ENCODE data around the gene KRTAP4-9.
"Not testable (repeated sequence)": the region's sequence is repeated elsewhere in the genome, so short reads cannot be mapped to it uniquely, and the experiment has no call there.

The KRTAP4-9 gene

DNA sequence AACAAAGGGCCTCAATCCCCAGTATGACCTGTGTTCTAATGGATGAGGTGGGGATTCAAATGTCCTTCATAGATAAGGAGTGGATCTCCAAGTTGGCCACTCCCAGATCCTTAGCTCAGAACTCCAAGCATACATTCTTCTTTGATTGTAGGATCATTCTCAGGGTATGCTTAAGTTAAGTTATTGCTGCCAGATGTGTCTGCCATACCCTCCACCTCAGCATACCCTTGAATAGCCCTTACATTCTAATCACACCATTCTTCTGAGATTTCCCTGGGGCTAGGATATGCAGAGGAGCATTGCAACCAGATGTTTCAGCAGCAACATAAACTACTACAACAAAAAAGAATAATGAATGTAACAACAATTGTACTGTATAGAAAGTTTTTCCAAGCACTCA, 37.9 kb upstream of the KRTAP4-9 start:
- Histone ChIP-seq H3K4me3 (ENCODE audit: extremely low read depth, insufficient read depth, low read length, poor library complexity, severe bottlenecking) (no peak overlapping the region), H3K4me1 (ENCODE audit: control insufficient read depth, insufficient read depth, low read length, poor library complexity, severe bottlenecking) (no peaks in the 10 kb centered on the region)

DNA sequence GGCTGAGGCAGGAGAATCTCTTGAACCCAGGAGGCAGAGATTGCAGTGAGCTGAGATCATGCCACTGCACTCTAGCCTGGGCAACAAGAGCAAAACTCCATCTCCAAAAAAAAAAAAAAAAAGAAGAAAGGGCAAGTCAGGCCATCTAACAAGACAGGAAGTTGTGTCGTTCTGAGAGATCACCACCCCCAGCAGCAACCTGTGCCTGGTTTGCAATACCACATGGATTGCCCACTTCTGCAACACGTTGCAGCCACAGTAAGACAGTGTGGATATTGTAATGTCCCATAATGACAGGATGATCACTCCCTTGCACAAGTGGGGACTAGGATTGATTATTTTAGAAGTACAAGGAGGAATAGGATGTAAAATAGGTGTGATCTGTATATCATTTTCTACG, 36.2 kb upstream of the KRTAP4-9 start:
- 90 to 100% methylated on average over 2 of the region's 3 CpGs for WGBS, 2 experiments (ENCODE audit: insufficient coverage in 2 of 2)
- H3K4me1 ChIP-seq (ENCODE audit: control insufficient read depth, insufficient read depth, low read length, poor library complexity, severe bottlenecking) = no peaks in the 10 kb centered on the region
- H3K27ac ChIP-seq (ENCODE audit: low read depth, low read length, severe bottlenecking) = no peak overlapping the region
- no peaks in the 10 kb centered on the region for H3K36me3 ChIP-seq (ENCODE audit: control insufficient read depth, insufficient read depth, low read length)
- no peak overlapping the region for H3K4me3 ChIP-seq (ENCODE audit: extremely low read depth, insufficient read depth, low read length, poor library complexity, severe bottlenecking)
- no peaks in the 10 kb centered on the region for H3K9me3 ChIP-seq (ENCODE audit: control insufficient read depth, low read length)

More for the DNA sequence above, 37.9 kb upstream of the KRTAP4-9 start:
- Histone ChIP-seq H3K27ac (ENCODE audit: low read depth, low read length, severe bottlenecking) (no peak overlapping the region), H3K36me3 (ENCODE audit: control insufficient read depth, insufficient read depth, low read length) (no peaks in the 10 kb centered on the region), H3K9me3 (ENCODE audit: control insufficient read depth, low read length) (no peaks in the 10 kb centered on the region)

DNA sequence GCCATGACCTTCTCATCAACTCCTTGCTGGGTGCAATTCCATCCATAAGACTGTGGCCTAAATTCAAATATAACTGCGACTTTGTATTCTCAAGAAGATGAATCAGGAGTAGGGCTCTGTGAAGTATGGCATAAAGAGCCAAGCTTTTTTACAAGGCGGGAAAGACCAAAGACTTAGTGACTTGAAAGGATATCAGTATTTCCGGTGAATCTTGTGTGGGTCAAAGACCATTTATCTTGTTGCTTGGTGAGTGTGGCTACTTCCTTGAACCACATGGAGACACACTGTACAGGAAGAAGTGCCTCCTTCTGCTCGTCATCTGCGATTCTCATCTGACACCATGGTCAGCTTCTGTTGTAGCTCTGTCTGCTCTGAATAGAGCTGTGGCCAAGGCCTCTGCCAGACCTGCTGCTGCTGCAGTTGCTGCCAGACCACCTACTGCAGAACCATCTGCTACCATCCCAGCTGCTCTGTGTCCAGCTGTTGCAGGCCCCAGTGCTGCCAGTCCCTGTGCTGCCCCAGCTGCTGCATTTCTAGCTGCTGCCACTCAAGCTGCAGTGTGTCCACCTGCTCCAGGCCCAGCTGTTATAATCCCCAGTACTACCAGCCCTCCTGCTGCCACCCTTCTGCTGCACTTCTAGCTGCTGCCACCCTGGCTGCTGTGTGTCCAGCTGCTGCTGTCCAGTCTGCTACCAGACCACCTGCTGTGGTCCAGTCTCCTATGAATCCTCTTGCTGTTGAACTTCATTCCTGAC, 33.4 kb upstream of the KRTAP4-9 start:
- no peak overlapping the region for H3K4me3 ChIP-seq (ENCODE audit: extremely low read depth, insufficient read depth, low read length, poor library complexity, severe bottlenecking)
- no peaks in the 10 kb centered on the region for H3K36me3 ChIP-seq (ENCODE audit: control insufficient read depth, insufficient read depth, low read length)
- H3K4me1 ChIP-seq (ENCODE audit: control insufficient read depth, insufficient read depth, low read length, poor library complexity, severe bottlenecking) = no peaks in the 10 kb centered on the region
- H3K27ac ChIP-seq (ENCODE audit: low read depth, low read length, severe bottlenecking) = no peak overlapping the region
- H3K9me3 ChIP-seq (ENCODE audit: control insufficient read depth, low read length) = no peaks in the 10 kb centered on the region
- WGBS, 2 experiments (ENCODE audit: insufficient coverage in 2 of 2) = 90 to 100% methylated on average over 3 to 5 of the region's 5 CpGs

DNA sequence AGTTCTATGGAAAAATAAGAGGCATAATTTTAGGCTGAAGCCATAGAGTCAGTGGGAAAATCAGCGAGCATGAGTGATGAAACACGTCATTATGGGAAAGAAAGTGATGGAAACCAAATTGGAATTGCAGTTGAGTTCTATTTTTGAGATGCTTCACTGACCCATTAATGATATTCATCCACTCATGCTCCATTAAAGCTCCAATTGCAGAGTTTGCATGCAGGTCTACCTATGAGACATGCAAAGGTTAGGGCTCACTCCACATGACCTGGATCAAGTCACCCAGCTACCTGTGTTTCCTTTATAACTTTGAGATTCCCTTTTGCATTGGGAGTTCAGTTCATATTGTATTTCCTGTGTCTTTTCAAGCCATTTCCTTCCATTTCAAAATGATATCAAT, 31.5 kb upstream of the KRTAP4-9 start:
- 94 to 100% methylated on average over 1 to 2 of the region's 2 CpGs for WGBS, 2 experiments (ENCODE audit: insufficient coverage in 2 of 2)
- Histone ChIP-seq H3K36me3 (ENCODE audit: control insufficient read depth, insufficient read depth, low read length) (no peaks in the 10 kb centered on the region), H3K27ac (ENCODE audit: low read depth, low read length, severe bottlenecking) (no peak overlapping the region), H3K4me1 (ENCODE audit: control insufficient read depth, insufficient read depth, low read length, poor library complexity, severe bottlenecking) (no peaks in the 10 kb centered on the region), H3K9me3 (ENCODE audit: control insufficient read depth, low read length) (no peaks in the 10 kb centered on the region), H3K4me3 (ENCODE audit: extremely low read depth, insufficient read depth, low read length, poor library complexity, severe bottlenecking) (no peak overlapping the region)

DNA sequence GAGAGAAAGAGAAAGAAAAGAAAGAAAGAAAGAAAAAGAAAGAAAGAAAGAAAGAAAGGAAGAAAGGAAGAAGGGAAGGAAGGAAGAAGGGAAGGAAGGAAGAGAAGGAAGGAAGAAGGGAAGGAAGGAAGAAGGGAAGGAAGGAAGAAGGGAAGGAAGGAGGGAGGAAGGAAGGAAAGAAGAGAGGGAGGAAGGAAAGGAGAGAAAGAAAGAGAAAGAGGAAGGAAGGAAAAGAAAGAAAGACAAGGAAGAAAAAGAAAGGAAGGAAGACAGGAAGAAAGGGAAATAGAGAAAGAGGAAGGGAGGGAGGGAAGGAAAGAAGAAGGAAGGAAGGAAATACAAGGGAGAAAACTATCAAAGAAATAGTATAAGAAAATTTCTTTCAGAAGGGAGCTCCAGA, 28.4 kb upstream of the KRTAP4-9 start:
- Histone ChIP-seq H3K4me1 (ENCODE audit: control insufficient read depth, insufficient read depth, low read length, poor library complexity, severe bottlenecking) (no peaks in the 10 kb centered on the region), H3K27ac (ENCODE audit: low read depth, low read length, severe bottlenecking) (no peak overlapping the region), H3K4me3 (ENCODE audit: extremely low read depth, insufficient read depth, low read length, poor library complexity, severe bottlenecking) (no peak overlapping the region), H3K9me3 (ENCODE audit: control insufficient read depth, low read length) (no peaks in the 10 kb centered on the region), H3K36me3 (ENCODE audit: control insufficient read depth, insufficient read depth, low read length) (no peaks in the 10 kb centered on the region)

DNA sequence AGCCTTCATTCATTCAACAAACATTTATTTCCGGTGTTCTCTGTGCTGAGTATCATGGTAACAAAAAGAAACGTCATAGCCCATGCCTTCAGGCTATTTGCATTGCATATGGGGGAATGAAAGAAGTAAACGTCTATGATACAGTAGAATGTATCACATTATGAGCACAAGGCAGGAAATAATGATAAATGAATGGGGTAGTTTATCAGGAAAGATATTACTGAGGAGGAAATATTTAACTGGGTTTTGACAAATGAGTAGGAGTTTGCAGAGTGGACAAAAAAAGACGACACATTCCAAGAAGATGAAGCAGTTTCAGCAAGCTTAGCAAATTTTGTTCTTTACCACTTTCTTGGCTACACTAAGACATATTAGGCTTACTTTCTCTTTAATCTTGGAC, 22.6 kb upstream of the KRTAP4-9 start:
- no peak overlapping the region for H3K4me3 ChIP-seq (ENCODE audit: extremely low read depth, insufficient read depth, low read length, poor library complexity, severe bottlenecking)
- H3K9me3 ChIP-seq (ENCODE audit: control insufficient read depth, low read length) = no peaks in the 10 kb centered on the region
- WGBS, 2 experiments (ENCODE audit: insufficient coverage in 2 of 2) = 78 to 88% methylated on average over 2 of the region's 4 CpGs
- peaks cover 5% of the 10 kb centered on the region for H3K4me1 ChIP-seq (ENCODE audit: control insufficient read depth, insufficient read depth, low read length, poor library complexity, severe bottlenecking)
- H3K27ac ChIP-seq (ENCODE audit: low read depth, low read length, severe bottlenecking) = no peak overlapping the region
- no peaks in the 10 kb centered on the region for H3K36me3 ChIP-seq (ENCODE audit: control insufficient read depth, insufficient read depth, low read length)

DNA sequence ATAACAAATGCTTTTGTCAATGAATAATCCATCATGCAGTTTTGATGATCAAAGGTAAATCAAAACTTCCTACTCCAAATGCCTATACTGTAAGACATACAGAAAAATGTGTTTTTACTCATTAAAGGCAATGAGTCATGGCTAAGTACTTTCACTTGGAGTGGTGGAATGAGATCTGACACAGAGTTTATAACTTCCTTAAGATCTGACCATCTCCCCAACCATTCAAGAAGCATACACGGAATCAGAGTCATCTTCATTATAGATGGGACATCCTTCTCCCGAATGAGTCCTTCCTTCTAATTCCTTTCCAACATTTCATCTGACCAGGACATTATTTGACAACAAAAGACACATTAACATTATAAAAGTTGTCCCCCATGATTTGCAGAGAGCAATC, 21.8 kb upstream of the KRTAP4-9 start:
- H3K4me1 ChIP-seq (ENCODE audit: control insufficient read depth, insufficient read depth, low read length, poor library complexity, severe bottlenecking); H3K27ac ChIP-seq (ENCODE audit: low read depth, low read length, severe bottlenecking); H3K4me3 ChIP-seq (ENCODE audit: extremely low read depth, insufficient read depth, low read length, poor library complexity, severe bottlenecking); H3K9me3 ChIP-seq (ENCODE audit: control insufficient read depth, low read length); H3K36me3 ChIP-seq (ENCODE audit: control insufficient read depth, insufficient read depth, low read length): not testable (repeated sequence)
- WGBS, 2 experiments (ENCODE audit: insufficient coverage in 2 of 2) = no CpG with 5 or more reads among the region's 2 CpGs

DNA sequence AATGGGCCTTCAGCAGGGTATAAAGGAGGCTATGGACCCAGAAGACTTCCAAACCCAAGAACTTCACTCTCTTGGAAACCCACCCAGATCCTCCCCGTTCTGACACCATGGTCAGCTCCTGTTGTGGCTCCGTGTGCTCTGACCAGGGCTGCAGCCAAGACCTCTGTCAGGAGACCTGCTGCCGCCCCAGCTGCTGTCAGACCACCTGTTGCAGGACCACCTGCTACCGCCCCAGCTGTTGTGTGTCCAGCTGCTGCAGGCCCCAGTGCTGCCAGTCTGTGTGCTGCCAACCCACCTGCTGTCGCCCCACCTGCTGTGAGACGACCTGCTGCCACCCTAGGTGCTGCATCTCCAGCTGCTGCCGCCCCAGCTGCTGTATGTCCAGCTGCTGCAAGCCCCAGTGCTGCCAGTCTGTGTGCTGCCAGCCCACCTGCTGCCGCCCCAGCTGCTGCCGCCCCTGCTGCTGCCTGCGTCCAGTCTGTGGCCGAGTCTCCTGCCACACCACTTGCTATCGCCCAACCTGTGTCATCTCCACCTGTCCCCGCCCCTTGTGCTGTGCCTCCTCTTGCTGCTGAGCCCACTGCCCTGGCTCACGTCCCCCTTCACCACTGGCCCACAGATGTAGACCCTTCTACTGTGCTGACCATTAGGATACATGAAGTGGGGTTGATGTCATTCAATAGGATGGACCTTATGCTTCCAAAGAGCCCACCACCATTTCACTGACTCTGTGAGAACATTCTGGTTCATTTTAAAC, 20.9 kb upstream of the KRTAP4-9 start, which contains the start of gene KRTAP4-7:
Gene KRTAP4-7, plus strand, starts transcription at position 51 of the 757 bp plus-strand sequence. Its CDS starts 57 bp downstream, at position 108.
- WGBS, 2 experiments (ENCODE audit: insufficient coverage in 2 of 2) = 86 to 89% methylated on average over 7 to 11 of the region's 14 CpGs
- H3K36me3 ChIP-seq (ENCODE audit: control insufficient read depth, insufficient read depth, low read length); H3K9me3 ChIP-seq (ENCODE audit: control insufficient read depth, low read length); H3K4me3 ChIP-seq (ENCODE audit: extremely low read depth, insufficient read depth, low read length, poor library complexity, severe bottlenecking); H3K27ac ChIP-seq (ENCODE audit: low read depth, low read length, severe bottlenecking); H3K4me1 ChIP-seq (ENCODE audit: control insufficient read depth, insufficient read depth, low read length, poor library complexity, severe bottlenecking): not testable (repeated sequence)

DNA sequence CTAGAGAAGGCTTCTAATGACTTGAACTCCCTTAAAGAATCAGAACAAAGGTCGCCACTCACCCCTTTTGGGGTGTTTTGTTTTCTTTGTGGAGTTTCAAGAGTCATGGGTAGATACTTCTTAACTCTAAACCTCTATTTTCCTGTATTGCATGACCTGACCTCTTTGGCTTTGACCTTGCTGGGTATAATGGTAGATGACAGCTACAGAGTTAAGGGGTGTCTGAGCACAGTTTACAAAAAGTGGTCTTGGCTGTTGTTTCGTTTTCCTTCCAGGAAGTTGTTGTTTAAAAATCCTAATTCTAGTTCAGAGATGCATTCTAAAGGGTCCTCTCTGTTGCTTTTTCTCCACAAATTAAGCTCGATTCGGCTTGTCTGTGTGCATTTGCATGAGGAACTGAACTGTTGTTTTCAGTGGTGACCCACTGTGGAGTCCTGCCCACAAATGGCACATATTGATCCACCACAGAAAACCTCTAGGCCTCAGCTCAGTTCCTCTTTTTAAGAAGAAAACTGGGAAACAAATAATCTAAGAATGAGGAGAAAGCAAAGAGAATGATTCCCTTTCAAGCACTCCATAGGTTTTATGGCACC, 16.3 kb upstream of the KRTAP4-9 start:
- not testable (repeated sequence) for H3K36me3 ChIP-seq (ENCODE audit: control insufficient read depth, insufficient read depth, low read length); H3K27ac ChIP-seq (ENCODE audit: low read depth, low read length, severe bottlenecking); H3K4me1 ChIP-seq (ENCODE audit: control insufficient read depth, insufficient read depth, low read length, poor library complexity, severe bottlenecking); H3K9me3 ChIP-seq (ENCODE audit: control insufficient read depth, low read length); H3K4me3 ChIP-seq (ENCODE audit: extremely low read depth, insufficient read depth, low read length, poor library complexity, severe bottlenecking)
- 17% methylated on average over 1 of the region's 4 CpGs; no CpG with 5 or more reads in 1 of the 2 experiments for WGBS, 2 experiments (ENCODE audit: insufficient coverage in 2 of 2)

DNA sequence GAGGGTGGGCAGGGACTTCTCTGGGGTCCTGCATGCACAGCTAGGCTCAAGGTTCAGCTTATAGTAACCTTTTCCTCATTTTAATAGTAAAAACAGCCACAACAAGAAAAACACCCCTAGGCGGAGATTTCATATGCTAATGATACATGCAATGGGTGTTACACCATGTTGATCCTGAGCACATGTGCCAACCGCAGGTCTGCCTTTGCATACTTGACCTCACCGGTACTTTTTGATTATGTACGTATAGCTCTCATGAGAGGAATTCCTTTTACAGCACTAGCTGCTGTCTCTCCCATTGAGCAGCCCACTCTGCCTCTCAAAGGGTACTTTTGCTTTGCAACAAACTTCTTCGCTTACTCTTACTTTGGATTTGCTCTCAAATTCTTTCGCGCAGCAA, 9.1 kb upstream of the KRTAP4-9 start:
- H3K9me3 ChIP-seq (ENCODE audit: control insufficient read depth, low read length) = peaks cover 4% of the 10 kb centered on the region
- H3K4me3 ChIP-seq (ENCODE audit: extremely low read depth, insufficient read depth, low read length, poor library complexity, severe bottlenecking) = no peak overlapping the region
- WGBS, 2 experiments (ENCODE audit: insufficient coverage in 2 of 2) = 90 to 91% methylated on average over 4 to 5 of the region's 7 CpGs
- no peaks in the 10 kb centered on the region for H3K36me3 ChIP-seq (ENCODE audit: control insufficient read depth, insufficient read depth, low read length)
- no peaks in the 10 kb centered on the region for H3K4me1 ChIP-seq (ENCODE audit: control insufficient read depth, insufficient read depth, low read length, poor library complexity, severe bottlenecking)
- H3K27ac ChIP-seq (ENCODE audit: low read depth, low read length, severe bottlenecking) = no peak overlapping the region

DNA sequence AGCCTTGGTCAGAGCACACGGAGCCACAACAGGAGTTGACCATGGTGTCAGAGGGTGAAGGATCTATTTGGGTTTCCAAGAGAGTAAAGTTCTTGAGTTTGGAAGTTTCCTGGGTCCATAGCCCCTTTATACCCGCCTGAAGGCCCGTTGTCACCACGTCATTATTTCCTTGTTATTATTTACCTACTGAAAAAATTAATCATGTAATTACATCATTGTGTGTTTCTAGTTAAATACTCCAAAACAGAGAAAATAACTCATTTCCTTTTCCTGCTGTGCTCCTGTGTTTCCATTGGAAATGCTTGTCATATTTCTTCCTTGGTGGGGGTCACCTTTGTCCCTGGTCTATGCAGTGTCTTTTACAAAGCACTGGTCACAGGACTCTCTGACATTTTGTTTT, 7.1 kb upstream of the KRTAP4-9 start, which contains the start of gene KRTAP4-8:
Gene KRTAP4-8, minus strand, starts transcription at position 101 of the 400 bp plus-strand sequence. Its CDS starts 58 bp downstream, at position 43.
- WGBS, 2 experiments (ENCODE audit: insufficient coverage in 2 of 2) = 78 to 89% methylated on average over 1 of the region's 4 CpGs
- no peak within 1 kb of the TSS for H3K4me3 ChIP-seq (ENCODE audit: extremely low read depth, insufficient read depth, low read length, poor library complexity, severe bottlenecking)
- peaks cover 4% of the 10 kb centered on the region for H3K9me3 ChIP-seq (ENCODE audit: control insufficient read depth, low read length)
- no peak within 1 kb of the TSS for H3K27ac ChIP-seq (ENCODE audit: low read depth, low read length, severe bottlenecking)
- no peaks in the 10 kb centered on the region for H3K4me1 ChIP-seq (ENCODE audit: control insufficient read depth, insufficient read depth, low read length, poor library complexity, severe bottlenecking)
- H3K36me3 ChIP-seq (ENCODE audit: control insufficient read depth, insufficient read depth, low read length) = no peaks in the 10 kb centered on the region

All from mesodermal cell (in vitro differentiated cells).